Hepatocyte (in vitro differentiated cells): Measurements from ENCODE around the gene RSPRY1.

Experiments
- EZH2 ChIP-seq: fragments of 200-600 bp; sonication (generic); IDR thresholded peaks from 2 replicates; pipeline ENCODE4 v1.6.1; 2016; ENCODE audit warnings: antibody characterized with exemption, mild to moderate bottlenecking, borderline replicate concordance
- EZH2phosphoT487 ChIP-seq: fragments of 200-600 bp; sonication (generic); IDR thresholded peaks from one replicate; pipeline ENCODE4 v1.6.1; 2018; ENCODE audit warnings: antibody characterized with exemption, mild to moderate bottlenecking, low read depth, moderate library complexity; ENCODE audit not compliant: unreplicated experiment, severe bottlenecking
- TF ChIP-seq, protein P1 (sequence below): fragments of 200-600 bp; sonication (generic); IDR thresholded peaks from 2 replicates; pipeline ENCODE4 v1.5.1; 2016; ENCODE audit warnings: antibody characterized with exemption, mild to moderate bottlenecking; ENCODE audit not compliant: poor library complexity

DNA sequence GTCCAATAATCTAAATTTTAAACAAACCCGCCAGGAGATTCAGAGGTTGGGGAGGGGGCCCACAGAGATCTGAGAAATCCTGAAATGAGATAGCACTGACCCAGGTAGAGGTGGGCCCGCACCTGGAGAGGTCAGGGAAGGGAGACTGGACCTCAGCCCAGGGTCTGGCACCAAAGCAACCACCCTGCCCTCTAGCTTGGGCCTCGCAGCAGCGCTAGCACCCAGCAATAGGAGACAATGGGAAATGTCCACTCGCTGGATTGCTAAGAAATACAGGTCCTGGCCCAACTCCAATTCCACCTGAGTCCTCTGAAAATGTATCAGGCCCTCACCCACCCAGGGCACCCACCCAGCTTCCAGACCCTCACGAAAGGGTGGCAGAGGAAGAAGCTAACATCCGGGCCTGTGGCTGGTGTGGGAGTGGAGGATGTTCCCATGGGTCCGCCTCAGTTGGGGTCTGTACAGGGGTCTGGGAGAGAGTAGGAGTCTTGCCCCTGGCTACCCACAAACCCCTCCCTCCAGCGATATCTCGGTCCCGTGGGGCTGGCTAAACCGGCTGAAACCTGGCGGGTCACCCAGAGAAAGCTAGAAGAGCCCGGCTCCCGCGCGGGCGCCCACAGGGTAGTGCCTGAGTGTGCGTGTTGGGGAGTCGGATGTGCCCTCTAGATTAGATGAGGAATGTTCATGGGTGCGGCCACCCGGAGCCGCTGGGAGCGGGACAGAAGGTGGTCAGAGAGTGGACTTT is 97.3 kb downstream of the RSPRY1 start:
- TF ChIP-seq, protein P1, sequence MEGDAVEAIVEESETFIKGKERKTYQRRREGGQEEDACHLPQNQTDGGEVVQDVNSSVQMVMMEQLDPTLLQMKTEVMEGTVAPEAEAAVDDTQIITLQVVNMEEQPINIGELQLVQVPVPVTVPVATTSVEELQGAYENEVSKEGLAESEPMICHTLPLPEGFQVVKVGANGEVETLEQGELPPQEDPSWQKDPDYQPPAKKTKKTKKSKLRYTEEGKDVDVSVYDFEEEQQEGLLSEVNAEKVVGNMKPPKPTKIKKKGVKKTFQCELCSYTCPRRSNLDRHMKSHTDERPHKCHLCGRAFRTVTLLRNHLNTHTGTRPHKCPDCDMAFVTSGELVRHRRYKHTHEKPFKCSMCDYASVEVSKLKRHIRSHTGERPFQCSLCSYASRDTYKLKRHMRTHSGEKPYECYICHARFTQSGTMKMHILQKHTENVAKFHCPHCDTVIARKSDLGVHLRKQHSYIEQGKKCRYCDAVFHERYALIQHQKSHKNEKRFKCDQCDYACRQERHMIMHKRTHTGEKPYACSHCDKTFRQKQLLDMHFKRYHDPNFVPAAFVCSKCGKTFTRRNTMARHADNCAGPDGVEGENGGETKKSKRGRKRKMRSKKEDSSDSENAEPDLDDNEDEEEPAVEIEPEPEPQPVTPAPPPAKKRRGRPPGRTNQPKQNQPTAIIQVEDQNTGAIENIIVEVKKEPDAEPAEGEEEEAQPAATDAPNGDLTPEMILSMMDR = no peak
- no peak for TF ChIP-seq EZH2
- TF ChIP-seq EZH2phosphoT487 = no peak
